Prostate gland (tissue), 2 donors: ENCODE data around the gene OR2L13.

ENCODE experiments used
- CTCF ChIP-seq, 4 experiments: fragments of 200-600 bp in 2 of 4; fragments of 450-650 bp in 2 of 4; sonication (generic) in 2 of 4; IDR thresholded peaks; 1 replicate in 3 of 4; 2 replicates in 1 of 4; pipeline ENCODE4 v1.5.1; 2016 to 2019; ENCODE audit warnings: antibody characterized with exemption in 4 of 4, mild to moderate bottlenecking in 2 of 4, moderate library complexity in 2 of 4
- POLR2A ChIP-seq: fragments of 450-650 bp; IDR thresholded peaks from one replicate; pipeline ENCODE4 v1.6.1; 2016; ENCODE audit warnings: antibody characterized with exemption, mild to moderate bottlenecking
- POLR2AphosphoS5 ChIP-seq: sonication (generic); formaldehyde crosslinking; IDR thresholded peaks from one replicate; pipeline ENCODE4 v1.6.1; 2017; ENCODE audit warnings: antibody characterized with exemption

GRCh38 chr1:248111157-248111556, 16.2 kb downstream of the OR2L13 start:
- TF ChIP-seq POLR2AphosphoS5, result no peak
- TF ChIP-seq CTCF (IDR thresholded peaks at IDR 0.05), result no peak
- no peak for TF ChIP-seq POLR2A
